GM19463 (cell line): ENCODE data around the gene FAM25G.

Experiments used
- ATAC-seq: cut with Tn5 transposase; IDR thresholded peaks from one replicate; pipeline ENCODE4 v1.9.1; 2021; ENCODE audit warnings: mild to moderate bottlenecking, moderate library complexity; ENCODE audit not compliant: unreplicated experiment

FAM25G gene

GRCh38 chr10:47449102-47449978 lies 42.2 kb downstream of the FAM25G start:
- no peak for ATAC-seq

- ATAC-seq, result no peak
These were observed 43.8 kb downstream of the FAM25G start for GRCh38 chr10:47447705-47448104.

- ATAC-seq, result no peak
These were observed 44.3 kb downstream of the FAM25G start for GRCh38 chr10:47447209-47447608.

- no peak for ATAC-seq
These were observed 45.8 kb downstream of the FAM25G start for GRCh38 chr10:47445720-47446119.

GRCh38 chr10:47444047-47444446 lies 47.5 kb downstream of the FAM25G start:
- no peak for ATAC-seq

GRCh38 chr10:47443145-47443544 lies 48.4 kb downstream of the FAM25G start:
- ATAC-seq, result no peak

GRCh38 chr10:47442351-47442750 lies 49.1 kb downstream of the FAM25G start:
- no peak for ATAC-seq

- no peak for ATAC-seq
These were observed 49.6 kb downstream of the FAM25G start for GRCh38 chr10:47441938-47442337.

GRCh38 chr10:47440207-47440606 lies 51.3 kb downstream of the FAM25G start:
- no peak for ATAC-seq

- ATAC-seq, result no peak
These were observed 52.5 kb downstream of the FAM25G start for GRCh38 chr10:47438857-47439474.
